Ramos (cell line): ENCODE measurements around the gene RAB30.

Experiments
- in situ Hi-C: fragments of 300-500 bp; cut with MboI; formaldehyde crosslinking; loops from one replicate; pipeline ENCODE4 v1.14.3; 2022; ENCODE audit warnings: low sequenced_read_pairs; ENCODE audit not compliant: unreplicated experiment

RAB30 gene

DNA sequence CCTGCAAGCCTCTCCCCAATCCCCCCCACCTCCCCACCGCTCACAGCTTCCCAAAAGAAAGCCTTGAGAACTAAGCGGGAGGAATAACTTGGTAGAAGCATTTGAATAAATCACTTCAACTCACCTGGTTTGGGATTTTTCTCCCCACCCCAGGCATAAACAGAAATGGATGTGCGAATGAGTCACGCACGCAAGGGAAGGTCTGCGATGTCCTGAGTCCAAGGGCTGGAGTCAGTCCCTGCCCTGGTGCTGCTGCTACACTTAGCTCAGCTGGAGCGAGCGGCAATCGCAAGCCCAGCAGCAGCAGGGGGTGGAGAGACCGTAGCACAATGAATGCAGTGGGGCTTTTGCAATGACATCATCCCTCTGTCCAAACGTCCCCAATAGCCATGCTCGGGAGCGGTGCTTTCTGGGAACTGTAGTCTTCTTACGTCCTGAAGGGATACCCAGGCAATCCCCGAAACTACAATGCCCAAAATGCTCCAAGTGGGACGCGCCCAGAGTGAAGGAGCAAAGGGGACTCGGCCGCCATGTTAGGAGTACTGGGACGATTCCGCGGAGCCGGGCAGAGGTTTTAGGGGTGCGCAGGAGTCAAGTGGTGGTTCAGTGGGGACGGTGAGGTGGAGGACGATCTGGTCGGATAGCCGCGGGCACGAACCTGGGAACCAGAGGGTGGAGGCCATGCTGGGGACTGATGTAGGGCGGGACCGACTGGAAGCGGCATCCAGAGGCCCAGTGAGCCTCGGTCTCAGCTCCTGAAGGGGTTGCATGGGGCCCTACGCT, at the start of gene RAB30:
Gene RAB30, minus strand, starts transcription at position 331 of the 783 bp plus-strand sequence. CDS start 74,581 bp downstream, outside the sequence.
- in situ Hi-C loops, result loop anchor here (5.0 kb wide), 1 partner anchor 154 kb away; no protein-coding TSS in a partner anchor

GRCh38 chr11:83120327-83120726, 48.6 kb upstream of the RAB30 start:
- in situ Hi-C loops, result no loop called here

- in situ Hi-C loops, result no loop called here
Observed at GRCh38 chr11:83119216-83119615, 47.5 kb upstream of the RAB30 start.

- in situ Hi-C loops, result no loop called here
Observed at GRCh38 chr11:83118814-83119213, 47.1 kb upstream of the RAB30 start.

DNA sequence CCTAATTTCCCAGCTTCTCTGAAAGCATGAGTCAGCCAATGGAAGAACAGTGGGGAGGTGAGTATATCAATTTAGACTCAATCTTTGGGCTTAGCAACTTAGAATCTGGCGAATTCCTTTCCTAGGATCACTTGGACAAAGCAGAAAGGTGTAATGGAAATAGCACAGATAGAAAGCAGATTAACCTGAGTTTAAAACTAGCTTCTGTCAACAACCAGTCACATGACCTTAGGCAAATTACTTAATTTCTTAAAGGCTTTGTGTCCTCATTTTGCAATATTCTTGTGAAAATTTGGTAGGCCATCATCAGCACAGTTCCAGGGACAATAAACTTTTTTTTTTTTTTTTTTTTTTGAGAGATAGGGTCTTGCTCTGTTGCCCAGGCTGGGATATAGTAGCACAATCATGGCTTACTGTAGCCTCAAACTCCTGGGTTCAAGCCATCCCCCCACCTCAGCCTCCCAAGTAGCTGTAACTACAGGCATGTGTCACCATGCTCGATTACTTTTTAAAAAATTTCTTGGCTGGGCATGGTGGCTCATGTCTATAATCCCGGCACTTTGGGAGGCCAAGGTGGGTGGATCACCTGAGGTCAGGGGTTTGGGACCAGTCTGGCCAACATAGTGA, 44.4 kb upstream of the RAB30 start:
- in situ Hi-C loops, result no loop called here

- in situ Hi-C loops, result no loop called here
Observed at GRCh38 chr11:83115551-83115950, 43.9 kb upstream of the RAB30 start.

DNA sequence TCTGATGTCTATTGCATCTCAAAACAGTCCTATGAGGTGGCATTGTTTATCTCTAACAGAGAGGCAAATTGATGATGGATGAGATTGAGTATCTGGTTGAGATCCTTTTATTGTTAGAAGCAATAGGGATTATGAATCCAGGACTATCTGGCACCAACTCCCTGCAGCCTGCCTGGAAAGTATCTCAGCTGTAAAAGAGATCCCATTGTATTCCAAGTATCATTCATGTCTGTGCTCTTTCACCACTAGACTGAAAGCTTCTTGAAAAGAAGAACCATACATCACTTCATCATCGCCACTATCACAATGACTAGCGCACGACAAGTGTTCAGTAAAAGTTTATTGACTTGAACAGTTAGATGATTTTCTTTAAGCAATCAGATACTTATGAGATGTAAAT, 43.3 kb upstream of the RAB30 start:
- in situ Hi-C loops, result no loop called here

DNA sequence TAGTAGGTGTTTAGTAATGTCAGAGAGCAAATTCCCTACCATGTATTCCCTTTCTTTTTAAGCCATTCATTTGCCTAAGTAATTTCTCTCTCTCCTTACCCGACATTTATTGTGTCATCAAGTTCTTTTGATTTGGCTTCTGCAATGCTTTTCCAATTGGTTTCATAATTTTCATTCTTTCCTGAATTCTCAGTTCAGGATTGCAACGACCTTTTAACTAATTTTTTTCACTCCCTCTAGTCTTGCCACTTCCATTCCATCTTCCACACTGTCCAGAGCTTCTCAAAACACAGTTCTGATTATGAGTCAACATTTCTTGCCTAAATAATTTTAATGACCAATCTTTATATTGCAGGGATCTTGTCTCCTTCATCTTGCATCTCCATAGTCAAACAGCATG, 41.2 kb upstream of the RAB30 start:
- in situ Hi-C loops, result no loop called here

DNA sequence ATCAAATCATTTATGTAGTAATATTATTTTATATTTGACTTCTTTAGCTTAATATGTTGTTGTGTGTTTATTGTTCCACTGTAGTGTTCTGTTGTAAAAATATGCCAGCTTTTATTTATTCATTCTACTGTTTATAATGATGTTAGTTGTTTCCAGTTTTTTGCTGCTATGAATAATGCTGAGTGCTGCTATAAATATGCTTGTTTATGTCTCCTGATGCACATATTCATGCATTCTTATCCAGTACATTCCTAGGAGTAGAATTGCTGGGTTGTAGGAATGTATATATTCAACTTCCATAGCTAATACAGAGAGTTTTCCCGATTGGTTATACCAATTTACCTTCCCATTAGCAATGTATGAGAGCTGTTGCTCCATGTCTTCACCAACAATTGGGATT, 33.5 kb upstream of the RAB30 start:
- in situ Hi-C loops, result no loop called here

GRCh38 chr11:83102834-83103233, 31.1 kb upstream of the RAB30 start:
- in situ Hi-C loops, result no loop called here

GRCh38 chr11:83097429-83098075, 25.9 kb upstream of the RAB30 start:
- in situ Hi-C loops, result no loop called here

GRCh38 chr11:83093634-83094033, 21.9 kb upstream of the RAB30 start:
- in situ Hi-C loops, result no loop called here

GRCh38 chr11:83092488-83093384, 21.0 kb upstream of the RAB30 start:
- in situ Hi-C loops, result no loop called here

DNA sequence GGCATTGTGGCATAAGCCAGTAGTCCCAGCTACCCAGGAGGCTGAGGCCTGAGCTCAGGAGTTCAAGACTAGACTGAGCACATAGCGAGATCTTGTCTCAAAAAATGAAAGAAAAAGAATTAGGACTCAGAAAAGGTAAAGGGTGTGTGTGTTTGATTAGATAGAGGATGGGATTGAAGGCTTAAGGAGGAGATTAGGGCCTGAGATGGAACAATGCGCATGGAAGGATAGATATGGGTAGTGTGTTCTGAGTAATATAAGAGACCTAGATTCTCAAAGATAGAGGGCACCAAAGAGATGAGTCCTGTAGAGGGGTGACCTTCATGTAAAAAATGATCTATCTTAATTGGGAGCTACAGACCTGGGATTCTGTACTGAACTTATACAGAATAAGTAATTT, 17.3 kb upstream of the RAB30 start:
- in situ Hi-C loops, result no loop called here

DNA sequence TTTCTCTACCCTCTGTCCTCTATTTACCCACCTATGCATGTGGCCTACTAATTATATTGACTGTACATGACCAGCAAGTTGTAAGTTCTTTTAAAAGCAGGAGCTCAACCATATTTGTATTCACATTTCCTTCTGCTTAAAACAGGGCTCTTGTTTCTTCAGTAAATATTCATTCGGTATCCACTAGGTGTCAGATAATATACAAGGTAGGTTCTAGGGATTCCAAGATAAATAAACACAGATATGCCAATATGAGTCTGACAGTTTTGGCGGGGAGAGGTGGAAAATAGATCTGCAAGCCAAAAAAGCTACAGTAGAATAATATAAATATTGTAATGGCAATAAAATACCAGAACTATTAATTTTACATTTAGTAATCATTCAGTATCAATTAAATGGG, 15.3 kb upstream of the RAB30 start:
- in situ Hi-C loops, result no loop called here

- in situ Hi-C loops, result no loop called here
Observed at GRCh38 chr11:83079820-83080219, 8.1 kb upstream of the RAB30 start.

DNA sequence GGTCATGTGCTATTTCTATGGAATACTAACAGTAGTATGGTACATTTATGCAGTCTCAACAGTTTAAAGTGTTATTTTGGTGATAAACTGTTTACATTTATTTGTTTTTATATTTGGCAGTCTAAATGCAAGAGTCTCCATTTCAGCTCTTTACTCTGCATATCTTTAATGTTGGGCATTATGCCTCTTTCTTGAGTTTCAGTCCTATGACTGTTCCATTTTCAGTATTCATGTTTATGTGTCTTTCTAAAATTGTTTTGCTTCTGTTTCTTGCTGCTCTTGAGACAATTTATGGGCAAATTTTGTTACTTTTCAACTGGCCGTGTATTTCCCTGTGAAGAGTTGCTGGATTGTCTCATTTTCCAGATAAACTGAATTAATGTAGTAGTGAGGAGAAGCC, 6.6 kb upstream of the RAB30 start:
- in situ Hi-C loops, result no loop called here

GRCh38 chr11:83073884-83074283, 2.2 kb upstream of the RAB30 start:
- in situ Hi-C loops, result loop anchor here (5.0 kb wide), 1 partner anchor 157 kb away; no protein-coding TSS in a partner anchor

- in situ Hi-C loops, result loop anchor here (5.0 kb wide), 1 partner anchor 156 kb away; no protein-coding TSS in a partner anchor
Observed at GRCh38 chr11:83073258-83073657, 1.6 kb upstream of the RAB30 start.
